HG03460 (cell line): ENCODE measurements around the gene GPX1.
"Not testable (repeated sequence)": the region's sequence is repeated elsewhere in the genome, so short reads cannot be mapped to it uniquely, and the experiment has no call there.

Experiments
- ATAC-seq: cut with Tn5 transposase; IDR thresholded peaks from one replicate; pipeline ENCODE4 v1.9.1; 2021; ENCODE audit not compliant: unreplicated experiment

GPX1 gene

DNA sequence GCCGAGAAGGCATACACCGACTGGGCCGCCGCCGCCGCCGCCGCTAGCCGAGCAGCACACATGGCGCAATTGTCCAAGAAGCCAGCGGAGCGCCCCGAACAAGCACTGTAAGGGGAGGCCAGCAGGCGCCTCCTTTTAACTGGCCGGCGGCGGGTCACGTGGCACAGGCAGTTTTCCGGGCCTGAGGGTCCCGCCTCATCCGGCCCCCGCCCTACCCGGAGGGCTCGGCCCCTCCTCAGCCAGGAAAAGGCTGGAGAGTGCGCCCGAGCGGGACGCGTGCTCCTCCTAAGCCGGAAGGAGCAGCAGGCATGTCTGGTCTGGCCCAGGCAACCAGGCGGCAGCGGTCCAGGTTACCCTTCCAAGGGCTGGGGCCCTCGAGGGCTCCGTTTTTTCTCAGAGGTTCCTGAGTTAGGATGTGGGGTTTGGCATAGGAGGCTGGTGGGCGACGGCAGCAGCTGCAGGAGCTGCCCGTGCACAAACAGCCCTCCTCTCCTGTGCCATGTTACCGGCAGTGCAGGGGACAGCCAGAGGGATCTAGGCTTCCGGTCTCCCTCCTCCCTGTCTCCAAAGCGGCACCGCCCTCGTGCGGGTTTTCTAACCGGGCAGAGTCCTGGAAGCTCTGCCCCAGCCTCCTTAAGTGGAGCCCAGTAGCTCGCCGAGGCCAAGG is at the start of gene GPX1:
TSS of gene GPX1 (minus strand) at position 137 of the 667 bp plus-strand sequence. CDS start at position 62, 75 bp downstream.
- ATAC-seq = peak; percentile 81

- ATAC-seq = no peak
These were observed 48.7 kb upstream of the GPX1 start for GRCh38 chr3:49406571-49407565.

DNA sequence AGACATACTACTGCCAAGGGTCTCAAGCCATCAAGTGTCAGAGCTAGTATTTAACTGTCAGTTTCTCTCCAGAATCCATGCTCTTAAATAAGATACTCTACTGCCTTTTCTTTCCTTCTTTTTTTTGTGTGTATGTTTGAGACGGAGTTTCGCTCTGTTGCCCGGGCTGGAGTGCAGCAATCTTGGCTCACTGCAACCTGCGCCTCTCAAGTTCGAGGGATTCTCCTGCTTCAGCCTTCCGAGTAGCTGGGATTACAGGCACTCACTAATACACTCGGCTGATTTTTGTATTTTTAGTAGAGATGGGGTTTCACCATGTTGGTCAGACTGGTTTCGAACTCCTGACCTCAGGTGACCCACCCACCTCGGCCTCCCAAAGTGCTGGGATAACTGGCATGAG is 47.4 kb upstream of the GPX1 start:
- not testable (repeated sequence) for ATAC-seq

GRCh38 chr3:49403891-49404290 is 45.7 kb upstream of the GPX1 start:
- no peak for ATAC-seq

DNA sequence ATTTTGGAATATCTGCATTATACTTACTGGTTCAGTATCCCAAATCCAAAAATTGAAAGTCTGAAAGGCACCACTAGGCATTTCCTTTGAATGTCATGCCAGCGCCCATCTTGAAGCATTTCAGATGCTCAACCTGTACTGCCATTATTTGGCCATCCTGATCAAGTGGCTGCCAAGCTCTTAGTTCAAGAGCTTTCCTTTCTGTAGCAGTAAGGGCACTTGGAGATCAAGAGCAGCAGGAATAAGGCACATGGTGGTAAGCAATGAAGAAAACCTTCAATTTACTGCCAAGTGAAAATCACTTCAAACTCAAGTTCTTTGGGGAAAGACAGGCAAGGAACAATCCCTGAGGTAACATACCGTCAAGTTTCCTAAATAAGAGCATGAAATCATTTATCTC is 43.6 kb upstream of the GPX1 start:
- no peak for ATAC-seq

GRCh38 chr3:49399461-49399860 is 41.3 kb upstream of the GPX1 start:
- ATAC-seq = no peak

GRCh38 chr3:49397470-49397869 is 39.3 kb upstream of the GPX1 start:
- no peak for ATAC-seq

DNA sequence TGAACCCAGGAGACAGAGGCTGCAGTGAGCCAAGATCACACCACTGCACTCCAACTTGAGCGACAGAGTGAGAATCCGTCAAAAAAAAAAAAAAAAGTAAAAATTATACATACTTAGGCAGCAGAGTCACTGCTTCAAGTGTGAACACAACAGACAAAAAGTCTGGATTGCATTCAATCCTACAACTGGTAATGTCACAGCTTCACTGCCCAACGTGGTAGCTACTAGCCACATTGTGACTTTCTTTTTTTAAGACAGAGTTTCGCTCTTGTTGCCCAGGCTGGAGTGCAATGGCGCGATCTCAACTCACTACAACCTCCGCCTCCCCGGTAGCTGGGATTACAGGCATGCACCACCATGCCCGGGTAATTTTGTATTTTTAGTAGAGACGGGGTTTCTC is 33.2 kb upstream of the GPX1 start:
- not testable (repeated sequence) for ATAC-seq

DNA sequence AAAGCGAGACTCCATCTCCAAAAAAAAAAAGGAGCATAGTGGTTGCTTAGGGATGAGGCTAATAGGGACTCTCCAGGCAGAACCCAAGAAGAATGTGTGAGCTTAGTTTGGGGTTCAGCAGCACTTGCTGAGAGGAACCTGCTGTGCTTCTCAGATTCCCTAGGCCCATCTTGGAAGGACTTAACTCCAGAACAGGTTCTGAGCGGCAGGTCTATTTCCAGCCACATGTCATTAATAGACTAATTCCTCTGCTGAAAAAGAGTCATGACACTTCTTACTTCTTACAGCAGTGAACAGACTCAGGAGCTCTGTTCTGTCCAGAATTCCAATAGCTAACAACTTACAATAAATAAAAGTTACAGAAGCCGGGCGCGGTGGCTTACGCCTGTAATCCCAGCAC is 31.1 kb upstream of the GPX1 start:
- no peak for ATAC-seq

GRCh38 chr3:49388289-49388820 is 30.2 kb upstream of the GPX1 start:
- ATAC-seq = no peak

- ATAC-seq = no peak
These were observed 29.6 kb upstream of the GPX1 start for GRCh38 chr3:49387721-49388120.

- ATAC-seq = no peak
These were observed 28.1 kb upstream of the GPX1 start for GRCh38 chr3:49386056-49386756.

GRCh38 chr3:49385617-49386016 is 27.5 kb upstream of the GPX1 start:
- no peak for ATAC-seq

DNA sequence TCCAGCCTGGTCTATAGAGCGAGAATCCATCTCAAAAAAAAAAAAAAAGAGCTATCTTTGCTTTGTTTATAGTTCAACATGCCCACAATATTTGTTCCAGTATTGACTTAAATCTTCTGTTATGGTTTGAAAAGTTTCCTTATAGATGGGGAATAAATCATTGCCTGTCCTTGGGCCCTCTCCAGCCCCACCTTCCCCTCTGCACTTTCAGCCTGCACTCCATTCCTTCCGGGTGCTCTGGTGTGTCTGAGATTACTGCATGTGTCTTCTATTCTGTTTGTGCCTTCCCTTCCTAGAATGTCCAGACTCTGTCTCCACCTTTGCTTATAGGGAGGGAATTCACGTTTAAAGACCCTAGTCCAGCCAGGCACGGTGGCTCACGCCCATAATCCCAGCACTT is 25.2 kb upstream of the GPX1 start:
- ATAC-seq = no peak

- no peak for ATAC-seq
These were observed 20.2 kb upstream of the GPX1 start for GRCh38 chr3:49378249-49378895.

DNA sequence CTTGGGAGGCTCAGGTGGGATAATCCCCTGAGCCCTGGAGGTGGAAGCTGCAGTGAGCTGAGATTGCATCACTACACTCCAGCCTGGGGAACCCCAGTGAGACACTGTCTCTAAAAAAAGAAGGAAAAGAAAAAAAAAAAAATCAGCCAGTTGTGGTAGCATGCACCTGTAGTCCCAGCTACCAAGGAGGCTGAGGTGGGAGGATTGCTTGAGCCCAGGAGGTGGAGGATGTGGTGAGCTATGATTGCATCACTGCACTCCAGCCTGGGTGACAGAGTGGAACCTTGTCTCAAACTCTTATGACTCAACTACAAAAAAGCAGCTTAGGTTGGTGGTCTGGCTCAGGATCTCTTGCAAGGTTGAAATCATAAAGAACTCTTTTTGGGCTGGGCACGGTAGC is 19.3 kb upstream of the GPX1 start:
- no peak for ATAC-seq

GRCh38 chr3:49371946-49372345 is 13.8 kb upstream of the GPX1 start:
- no peak for ATAC-seq

DNA sequence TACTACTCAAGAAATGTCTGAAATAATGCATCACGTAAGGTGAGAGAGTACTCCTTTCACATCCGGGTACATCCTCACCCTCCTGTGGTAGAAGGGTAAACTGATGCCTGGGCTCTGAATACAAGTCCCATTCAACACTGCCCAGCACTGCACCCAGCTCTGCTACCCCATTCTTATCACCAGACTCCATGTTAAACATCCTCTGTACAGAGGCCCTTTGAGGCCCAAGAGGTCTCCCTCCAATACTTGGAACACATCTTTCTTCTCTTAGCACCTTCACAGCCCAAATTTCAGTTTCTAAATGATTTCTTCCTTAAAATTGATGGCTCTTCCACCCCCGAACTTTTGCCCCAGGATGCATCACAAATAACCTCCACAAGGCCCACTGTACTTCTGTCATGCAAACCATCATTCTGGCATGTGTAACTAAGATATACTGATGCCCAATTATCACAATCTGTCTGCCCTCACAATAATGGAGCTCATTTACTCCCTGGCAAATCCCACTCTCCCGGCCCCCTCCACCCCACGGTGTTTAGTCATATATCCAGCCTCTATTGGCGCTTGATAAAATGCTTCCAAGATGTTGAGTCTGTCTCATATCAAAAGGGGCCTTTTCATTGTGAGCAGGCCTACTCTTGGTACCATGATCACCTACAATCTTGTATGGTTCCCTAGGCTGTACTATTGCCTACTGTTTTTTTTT is 12.6 kb upstream of the GPX1 start:
- ATAC-seq = no peak

DNA sequence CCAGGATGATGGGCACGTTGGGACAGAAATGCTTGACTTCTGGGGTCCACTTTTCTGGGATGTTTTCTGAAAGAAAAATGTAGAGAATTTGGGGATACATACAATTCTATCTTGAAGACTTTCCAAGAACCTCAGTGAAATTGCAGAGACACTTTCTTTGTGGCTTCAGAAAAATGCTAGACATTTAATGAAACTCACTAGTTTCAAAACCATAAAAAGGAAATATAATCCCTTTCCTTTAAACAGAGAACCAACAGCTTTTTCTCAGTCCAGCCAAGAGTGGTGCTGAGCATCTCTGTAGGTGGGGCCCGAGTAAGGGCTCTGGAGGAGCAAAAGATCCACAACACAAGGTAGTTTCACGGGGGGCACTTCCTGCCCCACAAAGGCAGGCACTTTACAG is 4.4 kb upstream of the GPX1 start:
- no peak for ATAC-seq

- ATAC-seq = no peak
These were observed 1.5 kb upstream of the GPX1 start for GRCh38 chr3:49359623-49360022.
